ENCODE data around the gene GTF2H2C.

DNA sequence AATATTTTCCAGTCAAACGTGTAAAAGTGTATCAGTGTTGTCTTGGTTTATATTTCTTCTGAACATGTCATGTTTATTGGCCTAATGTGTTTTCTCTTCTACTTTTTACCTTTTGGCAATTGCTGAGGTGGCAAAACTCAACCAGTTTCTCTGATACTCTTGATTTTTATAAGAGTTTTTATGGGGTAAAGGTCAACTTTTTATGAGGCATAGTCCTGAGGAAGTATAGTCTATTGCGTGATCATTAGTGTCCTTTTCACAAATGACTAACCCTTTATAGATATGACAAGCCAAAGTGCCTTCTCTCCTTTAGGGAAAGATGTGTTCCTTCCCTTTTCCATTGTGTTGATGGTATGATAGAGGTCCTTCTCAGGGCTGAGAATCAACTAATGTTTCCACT is 34.5 kb upstream of the GTF2H2C start:
- TF ChIP-seq, protein P1, sequence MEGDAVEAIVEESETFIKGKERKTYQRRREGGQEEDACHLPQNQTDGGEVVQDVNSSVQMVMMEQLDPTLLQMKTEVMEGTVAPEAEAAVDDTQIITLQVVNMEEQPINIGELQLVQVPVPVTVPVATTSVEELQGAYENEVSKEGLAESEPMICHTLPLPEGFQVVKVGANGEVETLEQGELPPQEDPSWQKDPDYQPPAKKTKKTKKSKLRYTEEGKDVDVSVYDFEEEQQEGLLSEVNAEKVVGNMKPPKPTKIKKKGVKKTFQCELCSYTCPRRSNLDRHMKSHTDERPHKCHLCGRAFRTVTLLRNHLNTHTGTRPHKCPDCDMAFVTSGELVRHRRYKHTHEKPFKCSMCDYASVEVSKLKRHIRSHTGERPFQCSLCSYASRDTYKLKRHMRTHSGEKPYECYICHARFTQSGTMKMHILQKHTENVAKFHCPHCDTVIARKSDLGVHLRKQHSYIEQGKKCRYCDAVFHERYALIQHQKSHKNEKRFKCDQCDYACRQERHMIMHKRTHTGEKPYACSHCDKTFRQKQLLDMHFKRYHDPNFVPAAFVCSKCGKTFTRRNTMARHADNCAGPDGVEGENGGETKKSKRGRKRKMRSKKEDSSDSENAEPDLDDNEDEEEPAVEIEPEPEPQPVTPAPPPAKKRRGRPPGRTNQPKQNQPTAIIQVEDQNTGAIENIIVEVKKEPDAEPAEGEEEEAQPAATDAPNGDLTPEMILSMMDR (IDR thresholded peaks at IDR 0.05; ENCODE audit: poor library complexity), result no peak
- TF ChIP-seq EZH2 (IDR thresholded peaks at IDR 0.05; ENCODE audit: borderline replicate concordance), result no peak

All from hepatocyte (in vitro differentiated cells).